GM19372 (cell line): ENCODE measurements around the gene TSC22D2.
"Not testable (repeated sequence)": the region's sequence is repeated elsewhere in the genome, so short reads cannot be mapped to it uniquely, and the experiment has no call there.

Experiments
- ATAC-seq: cut with Tn5 transposase; IDR thresholded peaks from one replicate; pipeline ENCODE4 v1.9.1; 2021; ENCODE audit warnings: mild to moderate bottlenecking, low read depth, moderate library complexity; ENCODE audit not compliant: unreplicated experiment

TSC22D2 gene

GRCh38 chr3:150472421-150472820 is 64.3 kb downstream of the TSC22D2 start:
- no peak for ATAC-seq

- not testable (repeated sequence) for ATAC-seq
Measured at GRCh38 chr3:150473161-150473560, 65.1 kb downstream of the TSC22D2 start.

GRCh38 chr3:150479370-150479769 is 71.3 kb downstream of the TSC22D2 start:
- no peak for ATAC-seq

- no peak for ATAC-seq
Measured at GRCh38 chr3:150480877-150481276, 72.8 kb downstream of the TSC22D2 start.

- ATAC-seq, result no peak
Measured at GRCh38 chr3:150483226-150483625, 75.1 kb downstream of the TSC22D2 start.

GRCh38 chr3:150484410-150484809 is 76.3 kb downstream of the TSC22D2 start:
- no peak for ATAC-seq

GRCh38 chr3:150488867-150489266 is 80.8 kb downstream of the TSC22D2 start:
- no peak for ATAC-seq

GRCh38 chr3:150490277-150490986 is 82.3 kb downstream of the TSC22D2 start:
- ATAC-seq, result no peak

GRCh38 chr3:150494411-150494977 is 86.4 kb downstream of the TSC22D2 start:
- no peak for ATAC-seq

GRCh38 chr3:150495149-150495548 is 87.1 kb downstream of the TSC22D2 start:
- no peak for ATAC-seq

GRCh38 chr3:150495563-150496168 is 87.6 kb downstream of the TSC22D2 start:
- ATAC-seq, result no peak

- no peak for ATAC-seq
Measured at GRCh38 chr3:150497956-150498355, 89.9 kb downstream of the TSC22D2 start.

- ATAC-seq, result not testable (repeated sequence)
Measured at GRCh38 chr3:150500960-150501359, 92.9 kb downstream of the TSC22D2 start.

GRCh38 chr3:150503402-150504099 is 95.5 kb downstream of the TSC22D2 start:
- ATAC-seq, result no peak

GRCh38 chr3:150504483-150504882 is 96.4 kb downstream of the TSC22D2 start:
- no peak for ATAC-seq

GRCh38 chr3:150508401-150508800 is 100.3 kb downstream of the TSC22D2 start:
- no peak for ATAC-seq

- ATAC-seq, result no peak
Measured at GRCh38 chr3:150509780-150510179, 101.7 kb downstream of the TSC22D2 start.

- no peak for ATAC-seq
Measured at GRCh38 chr3:150511122-150511821, 103.2 kb downstream of the TSC22D2 start.

- ATAC-seq, result no peak
Measured at GRCh38 chr3:150515210-150515609, 107.1 kb downstream of the TSC22D2 start.
